ENCODE results near the gene SKP2.
"Not testable (repeated sequence)": the region's sequence is repeated elsewhere in the genome, so short reads cannot be mapped to it uniquely, and the experiment has no call there.

SKP2 gene

DNA sequence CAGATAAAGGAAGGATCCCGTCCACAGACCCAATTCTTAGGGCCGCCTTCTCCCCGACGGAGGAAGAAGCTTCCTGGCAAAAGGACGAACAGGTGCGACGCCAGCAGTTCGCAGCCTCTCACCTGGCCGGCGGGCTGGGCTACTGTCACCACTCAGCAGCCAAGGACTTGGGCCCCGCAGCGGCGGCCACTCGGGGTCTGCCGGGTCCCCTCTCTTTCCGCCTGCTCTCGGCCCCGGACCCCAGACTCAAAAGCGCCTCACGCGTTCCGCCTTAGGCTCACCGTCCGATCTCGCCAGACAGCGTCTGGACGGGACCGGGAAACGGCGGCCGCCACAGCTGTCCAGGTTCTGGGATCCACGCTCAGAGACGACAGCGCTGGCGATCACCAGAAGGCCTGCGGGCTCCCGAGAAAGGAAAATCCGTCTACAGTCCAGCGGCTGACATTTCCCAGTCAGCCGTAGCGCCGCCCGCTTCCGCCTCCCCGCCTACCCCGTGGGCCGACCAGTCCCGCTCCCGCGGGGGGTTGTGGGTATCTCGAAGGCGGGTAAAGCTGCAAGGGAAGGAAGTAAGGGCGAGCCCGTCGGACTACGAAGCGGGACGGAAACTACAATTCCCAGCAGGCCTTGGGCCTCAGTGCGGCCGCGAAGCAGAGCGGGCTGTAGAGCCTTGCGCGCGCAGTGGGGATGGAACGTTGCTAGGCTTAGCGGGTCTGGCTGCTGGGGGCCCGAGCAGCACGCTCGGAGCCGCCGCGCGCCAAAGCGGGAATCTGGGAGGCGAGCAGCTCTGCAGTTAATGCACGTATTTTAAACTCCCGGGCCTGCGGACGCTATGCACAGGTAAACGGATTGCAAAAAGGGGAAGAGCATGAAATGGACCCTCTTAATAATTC lies at the start of gene SKP2, which contains the start of gene LMBRD2:
Gene SKP2, plus strand, starts transcription at position 678 of the 890 bp plus-strand sequence. Its CDS starts 152 bp downstream, at position 830.
Gene LMBRD2, minus strand, starts transcription at position 454 of the 890 bp plus-strand sequence. CDS start 8,538 bp downstream, outside the sequence.
- Histone ChIP-seq H3K27ac (ENCODE audit: low read length) (peak within 1 kb of the TSS; percentile 20), H3K27me3 (ENCODE audit: insufficient read depth, low read length) (no peaks in the 10 kb centered on the region), H3K4me1 (ENCODE audit: insufficient read depth, low read length) (peaks cover 6% of the 10 kb centered on the region; the same call in 1 of the 2 replicates)

DNA sequence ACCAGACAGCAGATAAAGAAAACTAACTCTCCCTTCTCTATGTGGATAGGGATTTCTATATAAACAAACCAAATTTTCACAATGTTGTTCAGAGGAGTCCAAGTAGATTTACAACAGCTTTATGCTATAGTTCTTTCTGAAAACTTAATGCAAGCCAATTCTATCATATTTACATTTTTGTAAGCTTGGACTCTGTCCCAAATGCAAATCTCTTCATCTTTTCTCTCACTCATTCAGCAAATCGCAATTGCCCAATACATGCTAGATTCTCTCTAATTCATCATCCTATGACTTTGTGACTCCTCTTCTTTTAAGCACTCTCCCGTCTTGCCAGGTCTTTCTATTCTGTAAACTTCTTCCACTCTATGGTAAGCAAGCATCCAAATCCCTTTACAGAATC lies 46.1 kb upstream of the SKP2 start:
- H3K4me1 ChIP-seq (ENCODE audit: insufficient read depth, low read length), result peaks cover 9% of the 10 kb centered on the region; the same call in 1 of the 2 replicates
- no peak overlapping the region for H3K27ac ChIP-seq (ENCODE audit: low read length)
- H3K36me3 ChIP-seq (ENCODE audit: insufficient read depth, low read depth, low read length), result no peaks in the 10 kb centered on the region
- H3K4me3 ChIP-seq (ENCODE audit: low read length), result no peak overlapping the region
- no peaks in the 10 kb centered on the region for H3K9me3 ChIP-seq (ENCODE audit: insufficient read depth, low read depth, low read length)
- no peaks in the 10 kb centered on the region for H3K27me3 ChIP-seq (ENCODE audit: insufficient read depth, low read length)
- no peak overlapping the region for H3K9ac ChIP-seq (ENCODE audit: low read depth, low read length)

More for the DNA sequence above, at the start of gene SKP2, which contains the start of gene LMBRD2:
- Histone ChIP-seq H3K9me3 (ENCODE audit: insufficient read depth, low read depth, low read length) (no peaks in the 10 kb centered on the region), H3K9ac (ENCODE audit: low read depth, low read length) (peak within 1 kb of the TSS; percentile 99), H3K36me3 (ENCODE audit: insufficient read depth, low read depth, low read length) (peaks cover 34% of the 10 kb centered on the region), H3K4me3 (ENCODE audit: low read length) (peak within 1 kb of the TSS; percentile 100)

DNA sequence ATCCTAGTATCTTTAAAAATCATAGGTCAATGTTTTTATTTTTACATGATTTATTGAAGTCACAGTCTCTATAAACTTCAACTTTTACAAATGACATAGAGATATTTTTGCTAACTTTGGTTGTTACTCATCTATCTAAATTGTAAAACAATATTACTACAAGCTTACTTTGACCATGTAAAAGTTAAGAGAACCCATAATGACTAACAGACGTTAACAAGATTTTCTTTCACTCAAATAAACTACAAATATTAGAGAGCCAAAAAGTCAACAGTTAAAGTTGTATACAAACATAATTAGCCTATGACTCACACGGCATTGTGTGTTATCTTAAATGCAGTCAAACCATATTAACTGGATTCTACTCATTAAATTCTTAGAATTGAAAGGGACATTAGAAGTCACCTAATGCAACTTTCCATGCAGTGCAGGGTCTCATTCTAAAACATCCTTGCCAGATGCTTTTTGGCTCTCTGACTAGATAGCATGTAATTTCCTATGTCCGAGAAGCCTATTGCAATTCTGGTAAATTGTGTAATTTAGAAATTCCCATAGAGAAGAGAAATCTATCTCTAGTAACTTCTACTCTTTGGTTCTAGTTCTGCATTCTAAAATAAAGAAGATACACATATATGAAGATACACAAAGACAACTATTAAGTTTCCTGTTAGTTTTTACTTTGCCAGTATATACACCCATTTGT lies 43.0 kb upstream of the SKP2 start:
- no peak overlapping the region for H3K27ac ChIP-seq (ENCODE audit: low read length)
- H3K9ac ChIP-seq (ENCODE audit: low read depth, low read length), result no peak overlapping the region

DNA sequence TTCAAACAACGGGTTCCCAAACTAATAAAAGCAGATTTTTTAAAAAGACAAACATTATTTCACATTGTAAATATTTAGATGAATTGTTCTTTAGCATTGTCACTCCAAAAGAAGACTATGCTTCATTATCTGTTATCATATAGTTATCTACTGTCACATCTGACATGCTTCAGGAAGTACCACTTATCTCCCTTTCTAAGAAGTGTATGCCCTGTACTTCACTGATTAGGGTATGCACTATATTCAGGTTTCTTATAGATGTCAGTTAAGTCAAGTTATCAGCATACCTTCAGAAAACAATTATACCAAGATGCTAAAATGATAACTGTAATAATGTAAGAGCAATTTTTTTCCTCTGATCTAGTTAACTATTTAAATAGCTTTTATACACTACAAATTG lies 40.7 kb upstream of the SKP2 start:
- Histone ChIP-seq H3K27me3 (ENCODE audit: insufficient read depth, low read length) (no peaks in the 10 kb centered on the region), H3K4me1 (ENCODE audit: insufficient read depth, low read length) (no peaks in the 10 kb centered on the region), H3K27ac (ENCODE audit: low read length) (no peak overlapping the region), H3K9ac (ENCODE audit: low read depth, low read length) (no peak overlapping the region), H3K9me3 (ENCODE audit: insufficient read depth, low read depth, low read length) (no peaks in the 10 kb centered on the region), H3K36me3 (ENCODE audit: insufficient read depth, low read depth, low read length) (no peaks in the 10 kb centered on the region), H3K4me3 (ENCODE audit: low read length) (no peak overlapping the region)

More for the DNA sequence above, 43.0 kb upstream of the SKP2 start:
- Histone ChIP-seq H3K4me3 (ENCODE audit: low read length) (no peak overlapping the region), H3K27me3 (ENCODE audit: insufficient read depth, low read length) (no peaks in the 10 kb centered on the region), H3K9me3 (ENCODE audit: insufficient read depth, low read depth, low read length) (no peaks in the 10 kb centered on the region), H3K4me1 (ENCODE audit: insufficient read depth, low read length) (no peaks in the 10 kb centered on the region), H3K36me3 (ENCODE audit: insufficient read depth, low read depth, low read length) (no peaks in the 10 kb centered on the region)

DNA sequence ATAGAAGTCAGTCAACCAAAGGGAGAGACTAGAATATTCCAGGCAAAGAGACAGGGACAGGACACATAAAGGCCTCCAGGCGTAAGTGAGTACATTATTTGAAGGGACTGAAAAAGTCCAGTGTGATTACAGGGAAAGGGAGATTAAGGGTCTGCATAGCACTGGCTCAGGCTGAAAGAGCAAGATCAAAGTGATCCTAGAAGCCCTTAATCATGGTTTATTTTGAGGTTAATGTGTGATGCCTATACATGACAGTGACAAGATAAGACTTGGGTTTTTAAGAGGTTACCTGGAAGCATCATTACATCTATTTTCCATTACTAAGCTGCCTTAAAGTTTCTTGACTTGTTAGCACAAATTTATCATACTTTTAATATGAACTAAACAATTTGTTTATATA lies 26.0 kb upstream of the SKP2 start:
- Histone ChIP-seq H3K36me3 (ENCODE audit: insufficient read depth, low read depth, low read length) (no peaks in the 10 kb centered on the region), H3K9ac (ENCODE audit: low read depth, low read length) (no peak overlapping the region), H3K4me3 (ENCODE audit: low read length) (no peak overlapping the region), H3K27ac (ENCODE audit: low read length) (no peak overlapping the region), H3K4me1 (ENCODE audit: insufficient read depth, low read length) (no peaks in the 10 kb centered on the region), H3K9me3 (ENCODE audit: insufficient read depth, low read depth, low read length) (no peaks in the 10 kb centered on the region), H3K27me3 (ENCODE audit: insufficient read depth, low read length) (no peaks in the 10 kb centered on the region)

DNA sequence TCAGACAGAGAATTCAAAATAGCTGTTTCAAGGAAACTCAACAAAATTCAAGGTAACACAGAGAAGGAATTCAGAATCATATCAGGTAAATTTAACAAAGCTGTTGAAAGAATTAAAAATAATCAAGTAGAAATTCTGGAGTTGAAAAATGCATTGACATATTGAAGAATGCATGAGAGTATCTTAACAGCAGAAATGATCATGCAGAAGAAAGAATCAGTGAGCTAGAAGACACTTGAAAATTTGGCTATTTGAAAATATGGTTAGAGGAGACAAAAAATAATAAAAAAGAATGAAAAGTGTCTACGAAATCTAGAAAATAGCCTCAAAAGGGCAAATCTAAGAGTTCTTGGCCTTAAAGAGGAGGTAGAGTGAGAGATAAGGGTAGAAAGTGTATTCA lies 23.1 kb upstream of the SKP2 start:
- no peaks in the 10 kb centered on the region for H3K36me3 ChIP-seq (ENCODE audit: insufficient read depth, low read depth, low read length)
- H3K4me3 ChIP-seq (ENCODE audit: low read length), result no peak overlapping the region
- H3K27ac ChIP-seq (ENCODE audit: low read length), result no peak overlapping the region
- H3K27me3 ChIP-seq (ENCODE audit: insufficient read depth, low read length), result no peaks in the 10 kb centered on the region
- H3K9me3 ChIP-seq (ENCODE audit: insufficient read depth, low read depth, low read length), result no peaks in the 10 kb centered on the region
- no peaks in the 10 kb centered on the region for H3K4me1 ChIP-seq (ENCODE audit: insufficient read depth, low read length)
- H3K9ac ChIP-seq (ENCODE audit: low read depth, low read length), result no peak overlapping the region

DNA sequence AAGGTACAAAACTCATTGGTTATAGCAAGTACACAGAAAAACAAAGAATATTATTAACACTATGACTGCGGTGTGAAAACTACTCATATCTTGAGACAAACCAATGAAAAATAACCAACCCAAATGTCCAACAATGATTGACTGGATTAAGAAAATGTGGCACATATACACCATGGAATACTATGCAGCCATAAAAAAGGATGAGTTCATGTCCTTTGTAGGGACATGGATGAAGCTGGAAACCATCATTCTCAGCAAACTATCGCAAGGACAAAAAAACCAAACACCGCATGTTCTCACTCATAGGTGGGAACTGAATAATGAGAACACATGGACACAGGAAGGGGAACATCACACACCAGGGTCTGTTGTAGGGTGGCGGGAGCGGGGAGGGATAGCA lies 22.2 kb upstream of the SKP2 start:
- not testable (repeated sequence) for H3K9ac ChIP-seq (ENCODE audit: low read depth, low read length); H3K4me3 ChIP-seq (ENCODE audit: low read length); H3K36me3 ChIP-seq (ENCODE audit: insufficient read depth, low read depth, low read length); H3K27ac ChIP-seq (ENCODE audit: low read length); H3K4me1 ChIP-seq (ENCODE audit: insufficient read depth, low read length); H3K27me3 ChIP-seq (ENCODE audit: insufficient read depth, low read length); H3K9me3 ChIP-seq (ENCODE audit: insufficient read depth, low read depth, low read length)

DNA sequence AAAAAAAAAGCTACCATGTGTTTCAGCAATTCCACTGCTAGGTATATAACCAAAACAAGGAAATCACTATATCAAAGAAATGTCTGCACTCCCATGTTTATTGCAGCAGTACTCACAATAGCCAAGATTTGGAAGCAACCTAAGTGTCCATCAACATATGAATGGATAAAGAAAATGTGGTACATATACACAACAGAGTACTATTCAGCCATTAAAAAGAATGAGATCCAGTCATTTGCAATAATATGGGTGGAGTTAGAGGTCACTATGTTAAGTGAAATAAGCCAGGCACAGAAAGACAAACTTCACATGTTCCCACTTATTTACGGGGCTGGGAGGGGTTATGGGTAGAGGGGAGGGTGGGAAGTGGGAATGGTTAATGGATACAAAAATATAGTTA lies 18.9 kb upstream of the SKP2 start:
- H3K9ac ChIP-seq (ENCODE audit: low read depth, low read length); H3K36me3 ChIP-seq (ENCODE audit: insufficient read depth, low read depth, low read length); H3K4me3 ChIP-seq (ENCODE audit: low read length); H3K27ac ChIP-seq (ENCODE audit: low read length); H3K4me1 ChIP-seq (ENCODE audit: insufficient read depth, low read length); H3K27me3 ChIP-seq (ENCODE audit: insufficient read depth, low read length); H3K9me3 ChIP-seq (ENCODE audit: insufficient read depth, low read depth, low read length): not testable (repeated sequence)

DNA sequence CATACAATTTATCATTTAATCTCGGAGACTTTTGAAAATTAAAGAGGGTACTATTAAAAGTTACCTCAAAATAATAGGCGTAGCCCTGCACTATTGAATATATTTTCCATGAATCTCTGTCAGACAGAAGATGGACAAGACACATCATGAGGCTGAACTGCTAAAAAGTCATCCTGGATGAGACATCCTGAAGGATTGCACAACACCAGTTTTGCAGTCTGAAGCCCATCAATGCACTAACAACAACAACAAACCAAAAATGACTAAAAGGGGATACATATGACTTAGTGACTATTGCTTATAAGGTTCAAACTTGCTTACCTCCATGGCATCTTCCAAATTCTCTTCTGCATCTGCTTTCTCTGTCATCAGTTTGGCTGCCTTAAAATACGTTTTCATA lies 15.9 kb upstream of the SKP2 start:
- Histone ChIP-seq H3K27me3 (ENCODE audit: insufficient read depth, low read length) (no peaks in the 10 kb centered on the region), H3K4me3 (ENCODE audit: low read length) (no peak overlapping the region), H3K9ac (ENCODE audit: low read depth, low read length) (no peak overlapping the region), H3K27ac (ENCODE audit: low read length) (no peak overlapping the region), H3K9me3 (ENCODE audit: insufficient read depth, low read depth, low read length) (no peaks in the 10 kb centered on the region), H3K36me3 (ENCODE audit: insufficient read depth, low read depth, low read length) (no peaks in the 10 kb centered on the region), H3K4me1 (ENCODE audit: insufficient read depth, low read length) (no peaks in the 10 kb centered on the region)

DNA sequence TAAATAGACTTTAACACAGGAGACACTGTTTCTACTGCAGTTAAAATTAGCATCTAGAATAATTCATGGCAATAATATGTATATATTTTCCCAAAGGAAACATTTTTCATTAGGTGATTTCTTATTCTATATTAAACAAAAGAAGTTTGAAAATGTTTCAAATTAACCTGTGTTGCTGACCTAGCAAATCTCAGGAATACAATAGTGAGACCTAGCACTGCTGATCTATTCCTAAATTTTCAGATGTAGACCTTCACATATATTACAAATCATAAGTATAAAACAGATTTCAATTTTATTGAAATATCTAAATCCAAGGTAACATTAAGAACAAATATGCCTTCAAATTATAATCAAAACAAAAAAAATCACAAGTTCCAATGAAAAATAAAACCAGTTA lies 15.3 kb upstream of the SKP2 start:
- Histone ChIP-seq H3K4me1 (ENCODE audit: insufficient read depth, low read length) (no peaks in the 10 kb centered on the region), H3K27ac (ENCODE audit: low read length) (no peak overlapping the region), H3K36me3 (ENCODE audit: insufficient read depth, low read depth, low read length) (no peaks in the 10 kb centered on the region), H3K9me3 (ENCODE audit: insufficient read depth, low read depth, low read length) (no peaks in the 10 kb centered on the region), H3K27me3 (ENCODE audit: insufficient read depth, low read length) (no peaks in the 10 kb centered on the region), H3K4me3 (ENCODE audit: low read length) (no peak overlapping the region), H3K9ac (ENCODE audit: low read depth, low read length) (no peak overlapping the region)

DNA sequence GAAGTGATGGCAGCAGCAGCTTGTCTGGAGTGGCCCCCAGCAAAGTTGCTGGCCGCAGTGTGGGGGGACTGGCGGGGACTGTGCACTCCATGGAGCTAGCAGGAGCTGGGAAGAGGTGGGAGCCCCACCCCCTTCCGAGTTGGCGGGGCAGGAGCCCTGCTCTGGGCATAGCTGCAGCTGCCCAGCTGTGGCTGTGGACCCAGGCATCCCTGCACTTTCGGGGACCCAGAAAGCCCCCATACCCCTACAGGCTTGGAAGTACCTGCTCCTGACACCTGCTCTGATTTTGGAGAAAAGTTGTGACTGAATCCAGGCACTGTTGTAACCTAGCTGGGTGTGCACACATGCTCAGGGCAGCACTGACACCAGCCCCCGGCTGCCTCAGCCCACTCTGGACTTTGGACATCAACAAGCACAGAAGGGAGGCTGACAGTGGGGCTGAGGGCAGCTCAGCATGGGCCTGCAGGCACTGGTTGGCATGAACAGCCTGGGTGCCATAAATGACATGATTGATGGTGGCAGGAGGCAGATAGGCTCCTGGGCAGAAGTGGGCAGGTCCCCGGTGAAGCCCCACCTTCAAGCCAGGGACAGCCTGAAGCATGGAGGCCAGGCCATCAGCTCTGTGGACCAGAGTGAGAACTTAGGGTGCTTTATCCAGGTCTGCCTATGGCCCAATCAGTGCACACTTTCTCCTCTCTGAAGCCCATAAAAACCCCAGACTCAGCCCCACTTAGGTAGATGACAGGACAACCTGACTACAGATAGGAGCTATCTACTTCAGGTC lies 12.8 kb upstream of the SKP2 start:
- Histone ChIP-seq H3K27me3 (ENCODE audit: insufficient read depth, low read length) (no peaks in the 10 kb centered on the region), H3K4me3 (ENCODE audit: low read length) (no peak overlapping the region), H3K9me3 (ENCODE audit: insufficient read depth, low read depth, low read length) (no peaks in the 10 kb centered on the region), H3K9ac (ENCODE audit: low read depth, low read length) (no peak overlapping the region), H3K36me3 (ENCODE audit: insufficient read depth, low read depth, low read length) (no peaks in the 10 kb centered on the region), H3K4me1 (ENCODE audit: insufficient read depth, low read length) (no peaks in the 10 kb centered on the region), H3K27ac (ENCODE audit: low read length) (no peak overlapping the region)

Measured in iPS-20b (cell line).